Aorta (tissue), 5 donors: Measurements from ENCODE around the gene LRRC19. TPM values are rescaled to one million over a fixed set of nuclear protein-coding genes. Genes with fewer than 3 reads are reported as not detected.

ENCODE experiments used
- ATAC-seq: fragments of 200-7000 bp; cut with Tn5 transposase; one replicate; pipeline ENCODE4 v1.9.1; 2022; ENCODE audit warnings: moderate library complexity; ENCODE audit not compliant: low FRiP score
- DNase-seq, 2 donors: peaks; one replicate each; pipeline ENCODE4 v3.0.0-alpha.2; 2020
- H3K27ac ChIP-seq, 2 donors: one replicate each; pipeline ENCODE4 v1.5.1; 2013; ENCODE audit warnings: low read length in 2 of 2, mild to moderate bottlenecking in 2 of 2, moderate library complexity in 2 of 2, control low read depth in 1 of 2, inconsistent platforms in 1 of 2, low read depth in 1 of 2
- H3K27me3 ChIP-seq, 2 donors: one replicate each; pipeline ENCODE4 v1.6.1; 2013; ENCODE audit warnings: control low read depth in 1 of 2, low read length in 1 of 2, mild to moderate bottlenecking in 1 of 2, moderate library complexity in 1 of 2; ENCODE audit not compliant: insufficient read depth in 2 of 2, control insufficient read depth in 1 of 2
- H3K36me3 ChIP-seq, 2 donors: one replicate each; pipeline ENCODE4 v1.6.1; 2013; ENCODE audit warnings: control low read depth in 1 of 2, low read length in 1 of 2, mild to moderate bottlenecking in 1 of 2; ENCODE audit not compliant: insufficient read depth in 2 of 2, control insufficient read depth in 1 of 2
- H3K4me1 ChIP-seq, 2 donors: one replicate each; pipeline ENCODE4 v1.6.1; 2013; ENCODE audit warnings: low read length in 2 of 2, control low read depth in 1 of 2, mild to moderate bottlenecking in 1 of 2, moderate library complexity in 1 of 2; ENCODE audit not compliant: insufficient read depth in 2 of 2, control insufficient read depth in 1 of 2
- H3K4me3 ChIP-seq, 2 donors: one replicate each; pipeline ENCODE4 v1.5.1; 2013; ENCODE audit warnings: low read length in 2 of 2, control low read depth in 1 of 2, mild to moderate bottlenecking in 1 of 2
- H3K9me3 ChIP-seq: one replicate; pipeline ENCODE4 v1.6.1; 2013; ENCODE audit warnings: mild to moderate bottlenecking, low read length; ENCODE audit not compliant: control insufficient read depth
- WGBS, 2 donors: extraction: QIAGEN DNeasy Blood & Tissue Kit; methylation state at CpG; one replicate each; pipeline ENCODE4 v1.1.7; 2013; 5-methylcytosine and 5-hydroxymethylcytosine counted together
- intact Hi-C, 2 donors: fragments of 100-400 bp; cut with DNase I; formaldehyde crosslinking; loops; one replicate each; pipeline versions ENCODE4 v1.14.2 to v1.15.0; 2022
- polyA plus RNA-seq, 2 donors: library from polyadenylated mRNA; stranded (reverse); fragments of 200-250 nt; gene quantifications; one replicate each; pipeline ENCODE4 v1.2.3, GENCODE V29; 2013
- total RNA-seq, 2 donors: library from RNA; stranded (reverse); fragmentation: NEBNext Ultra II Directional; extraction: Animal tissue kit (Norgen Biotek cat#: 25700); gene quantifications; one replicate each; pipeline ENCODE4 v1.2.1, GENCODE V29; 2021
- donor health status: healthy with polysubstance abuse.
- donor health status: Bipolar disorder and iron deficiency.
- donor health status: DM: no; HTN: no; CAD: no.
- donor health status: DM: no; HTN: no; CAD: no.
- donor health status: DM: yes; HTN: yes; CAD: no.

LRRC19 gene
- total and polyA plus RNA-seq, 4 donors: 3.3 TPM; not detected in 3

DNA sequence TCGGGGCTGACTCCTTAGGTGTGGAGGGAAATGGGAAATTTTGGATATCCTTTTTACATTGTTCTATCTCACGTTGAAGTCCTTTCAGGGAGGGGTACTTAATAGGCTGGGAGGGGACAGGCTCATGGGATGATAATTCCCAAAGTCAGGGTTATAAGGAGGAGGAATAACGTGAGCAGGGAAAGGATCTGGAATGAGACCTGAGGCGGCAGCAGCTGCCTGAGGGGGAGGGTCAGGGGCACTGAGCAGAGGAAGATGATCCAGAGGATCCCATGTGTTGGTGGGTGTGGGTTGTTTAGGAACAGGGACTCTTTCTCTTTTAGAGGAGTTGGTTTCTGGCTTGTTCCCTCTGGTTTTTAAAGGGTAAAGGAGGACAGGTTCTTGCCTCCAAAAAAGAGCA, 30.5 kb downstream of the LRRC19 start:
- Histone ChIP-seq H3K4me3 (no peak overlapping the region), H3K27me3 (no peaks in the 10 kb centered on the region), H3K4me1 (no peaks in the 10 kb centered on the region), H3K36me3 (no peaks in the 10 kb centered on the region), H3K27ac (no peak overlapping the region), H3K9me3 (no peaks in the 10 kb centered on the region)
- ATAC-seq (no peak), DNase-seq (no peak)
- intact Hi-C loops: loop anchor here (5.0 kb wide), 1 partner anchor 228 kb away; no protein-coding TSS in a partner anchor
- 91 to 92% methylated on average over 4 of the region's 4 CpGs for WGBS, 2 donors

DNA sequence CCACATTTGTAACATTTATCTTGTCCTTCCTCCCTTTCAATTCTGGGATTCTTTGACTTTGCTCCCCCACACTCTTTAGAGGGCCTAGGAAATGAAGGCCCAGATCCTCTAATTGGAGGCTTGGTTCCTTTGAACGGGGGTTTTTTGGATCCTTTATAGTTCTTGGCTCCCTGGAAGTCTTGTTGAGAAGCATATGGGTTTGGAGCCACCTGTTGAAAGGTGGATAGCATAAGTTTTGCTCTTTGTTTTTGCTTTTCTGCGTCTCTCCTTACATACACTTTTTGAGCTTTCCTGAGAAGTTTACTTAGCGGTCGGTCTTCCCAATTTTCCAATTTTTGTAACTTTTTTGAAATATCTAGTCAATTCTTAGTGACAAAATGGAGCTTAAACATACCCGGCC, 31.5 kb downstream of the LRRC19 start:
- Histone ChIP-seq H3K9me3 (no peaks in the 10 kb centered on the region), H3K27me3 (no peaks in the 10 kb centered on the region), H3K4me3 (no peak overlapping the region), H3K4me1 (no peaks in the 10 kb centered on the region), H3K36me3 (no peaks in the 10 kb centered on the region), H3K27ac (no peak overlapping the region)
- intact Hi-C loops: loop anchor here in 1 of 2 donors (5.0 kb wide), 1 partner anchor 227 kb away; no protein-coding TSS in a partner anchor
- DNase-seq (no peak), ATAC-seq (no peak)
- 85 to 91% methylated on average over 5 of the region's 5 CpGs for WGBS, 2 donors

DNA sequence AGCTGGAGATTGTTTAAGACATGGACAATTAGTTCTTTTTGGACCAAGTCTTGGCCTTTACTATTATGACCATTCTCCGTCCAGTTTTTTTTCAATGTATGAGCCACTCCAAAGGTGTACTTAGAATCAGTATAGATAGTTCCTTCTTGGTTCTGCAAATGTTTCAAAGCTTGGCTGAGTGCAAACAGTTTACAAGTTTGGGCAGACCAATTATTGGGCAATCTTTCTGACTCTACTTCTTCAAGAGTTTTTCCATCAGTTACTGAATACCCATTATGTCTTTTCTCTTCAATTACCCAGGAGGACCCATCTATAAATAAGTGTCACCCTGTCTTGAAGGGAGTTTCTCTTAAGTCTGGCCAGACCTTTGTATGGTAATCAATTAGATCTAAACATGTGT, 33.8 kb downstream of the LRRC19 start:
- no peaks in the 10 kb centered on the region for H3K9me3 ChIP-seq
- WGBS, 2 donors: 94 to 100% methylated on average over 1 of the region's 1 CpG
- H3K36me3 ChIP-seq: no peaks in the 10 kb centered on the region
- H3K27ac ChIP-seq: no peak overlapping the region
- no peak overlapping the region for H3K4me3 ChIP-seq
- ATAC-seq (no peak), DNase-seq (no peak)
- H3K27me3 ChIP-seq: no peaks in the 10 kb centered on the region
- H3K4me1 ChIP-seq: no peaks in the 10 kb centered on the region
- intact Hi-C loops: loop anchor here in 1 of 2 donors (5.0 kb wide), 1 partner anchor 224 kb away; no protein-coding TSS in a partner anchor

DNA sequence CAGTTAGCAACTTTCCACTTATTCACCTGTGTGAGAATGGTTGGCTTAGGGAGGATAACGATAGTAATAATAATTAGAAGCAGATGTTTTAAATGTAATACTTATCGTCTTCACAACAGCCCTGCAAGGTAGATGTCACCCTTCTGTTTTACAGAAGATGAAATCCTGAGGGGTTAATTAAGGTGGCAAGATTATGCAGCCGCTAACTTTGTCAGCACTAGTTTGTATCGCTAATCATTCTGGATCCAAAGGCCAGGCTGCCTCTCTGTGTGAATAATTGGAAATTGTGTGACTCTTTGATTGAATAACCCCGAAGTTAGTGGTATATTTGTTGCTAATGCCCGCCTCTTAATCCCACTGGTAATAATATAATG, 48.6 kb downstream of the LRRC19 start:
- Histone ChIP-seq H3K36me3 (no peaks in the 10 kb centered on the region), H3K4me3 (peak overlapping the region; percentile 39 to 90), H3K27ac (peak overlapping the region in 1 of 2 donors; percentile 82), H3K27me3 (no peaks in the 10 kb centered on the region), H3K4me1 (peaks cover 0 to under 1% of the 10 kb centered on the region in 2 donors), H3K9me3 (no peaks in the 10 kb centered on the region)
- no peak for ATAC-seq
- intact Hi-C loops: loop anchor here in 1 of 2 donors (10.0 kb wide), 1 partner anchor 618 kb away; the partner anchor contains the start of gene C9orf72
- 24 to 26% methylated on average over 6 of the region's 6 CpGs for WGBS, 2 donors
- no peak for DNase-seq

DNA sequence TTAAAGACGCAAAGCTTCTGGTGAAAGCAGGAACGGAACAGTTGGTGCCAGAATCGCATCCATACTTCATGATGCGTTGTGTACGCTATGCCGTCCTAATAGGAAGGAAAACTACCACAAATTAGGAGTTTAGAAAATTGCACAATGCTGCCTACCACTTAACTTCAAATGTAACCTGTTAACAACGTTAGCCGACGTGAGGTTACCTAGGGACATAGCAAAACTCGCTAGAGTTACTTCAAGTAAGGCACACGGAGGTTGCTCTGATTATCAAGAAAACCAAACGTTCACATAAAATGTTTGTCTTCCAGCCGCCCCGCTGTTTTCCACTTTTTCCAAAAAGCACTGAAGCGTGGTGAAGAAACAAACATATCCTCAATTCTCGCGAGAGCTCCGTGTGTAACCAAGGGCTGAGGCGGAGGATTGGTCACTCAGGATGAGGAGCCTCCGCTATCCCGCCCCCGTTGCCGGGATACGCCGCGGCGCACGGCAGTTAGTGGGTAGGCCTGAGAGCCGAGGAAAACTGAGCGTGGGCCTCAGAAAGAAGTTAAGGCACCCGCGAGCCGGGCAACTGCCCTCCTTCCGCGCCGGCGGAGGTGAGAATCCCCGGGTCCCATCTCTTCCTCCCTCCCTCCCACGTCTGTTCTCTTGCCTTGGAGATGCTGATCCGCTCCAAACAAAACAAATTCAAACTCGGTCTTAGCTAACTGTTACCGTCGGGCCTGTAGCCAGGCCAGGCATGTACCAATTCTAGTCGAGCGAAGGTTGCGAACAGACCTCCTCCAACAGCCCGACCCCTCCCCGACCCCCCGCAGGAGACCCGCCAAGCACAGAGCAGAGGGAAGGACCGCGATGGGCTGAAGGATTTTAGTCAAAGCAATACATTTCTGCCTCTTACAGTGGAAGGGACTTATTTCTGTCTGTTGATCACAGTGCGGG, 49.3 kb downstream of the LRRC19 start, which contains the start of gene IFT74:
TSS of gene IFT74 (plus strand) at position 492 of the 939 bp plus-strand sequence. CDS start 5,556 bp downstream, outside the sequence.
- H3K9me3 ChIP-seq: no peaks in the 10 kb centered on the region
- WGBS, 2 donors: 1% methylated on average over 48 to 53 of the region's 53 CpGs
- DNase-seq (peak; percentile 99), ATAC-seq (peak; percentile 100)
- H3K36me3 ChIP-seq: no peaks in the 10 kb centered on the region
- peak within 1 kb of the TSS; percentile 69 to 82 for H3K27ac ChIP-seq
- H3K27me3 ChIP-seq: no peaks in the 10 kb centered on the region
- H3K4me1 ChIP-seq: no peaks in the 10 kb centered on the region
- intact Hi-C loops: loop anchor here in 1 of 2 donors (10.0 kb wide), 1 partner anchor 619 kb away; the partner anchor contains the start of gene C9orf72
- H3K4me3 ChIP-seq: peak within 1 kb of the TSS; percentile 57 to 90

DNA sequence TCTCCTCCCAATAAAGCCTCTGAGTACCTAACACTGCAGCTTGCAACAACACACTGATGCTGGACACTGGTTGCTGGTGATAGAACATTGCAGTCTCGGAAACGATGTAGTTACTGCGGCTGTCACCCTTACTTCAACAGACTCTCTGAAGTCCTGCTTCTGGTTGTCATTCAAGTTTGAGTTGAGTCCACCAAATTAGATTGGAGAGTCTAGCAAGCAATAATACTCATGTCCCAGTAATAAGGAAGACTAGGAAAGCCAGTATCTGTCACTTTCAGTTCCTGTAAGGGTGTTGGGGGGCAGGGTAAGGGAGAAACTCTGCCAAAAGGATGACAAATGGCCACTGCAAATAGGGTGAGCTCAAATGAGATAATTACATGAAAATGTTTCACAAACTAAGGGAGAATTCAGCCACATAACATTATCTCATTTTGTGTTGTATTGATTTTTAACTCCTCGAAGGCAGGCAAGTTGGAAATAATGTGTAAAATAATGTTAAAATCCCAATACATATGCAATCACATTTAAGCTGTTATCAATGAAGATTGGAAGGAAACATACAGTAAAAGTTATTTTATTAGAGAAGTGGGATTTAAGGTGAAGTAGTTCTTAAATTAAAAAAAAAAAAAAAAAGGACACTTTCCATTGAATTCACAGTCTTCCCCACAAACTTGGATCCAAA, 50.1 kb downstream of the LRRC19 start:
- intact Hi-C loops: loop anchor here in 1 of 2 donors (10.0 kb wide), 1 partner anchor 619 kb away; the partner anchor contains the start of gene C9orf72
- Histone ChIP-seq H3K9me3 (no peaks in the 10 kb centered on the region), H3K27ac (peak overlapping the region; percentile 43 to 69), H3K36me3 (no peaks in the 10 kb centered on the region), H3K4me3 (peak overlapping the region; percentile 57 to 90), H3K27me3 (no peaks in the 10 kb centered on the region), H3K4me1 (no peaks in the 10 kb centered on the region)
- DNase-seq (no peak), ATAC-seq (no peak)
- 43 to 45% methylated on average over 4 of the region's 4 CpGs for WGBS, 2 donors

DNA sequence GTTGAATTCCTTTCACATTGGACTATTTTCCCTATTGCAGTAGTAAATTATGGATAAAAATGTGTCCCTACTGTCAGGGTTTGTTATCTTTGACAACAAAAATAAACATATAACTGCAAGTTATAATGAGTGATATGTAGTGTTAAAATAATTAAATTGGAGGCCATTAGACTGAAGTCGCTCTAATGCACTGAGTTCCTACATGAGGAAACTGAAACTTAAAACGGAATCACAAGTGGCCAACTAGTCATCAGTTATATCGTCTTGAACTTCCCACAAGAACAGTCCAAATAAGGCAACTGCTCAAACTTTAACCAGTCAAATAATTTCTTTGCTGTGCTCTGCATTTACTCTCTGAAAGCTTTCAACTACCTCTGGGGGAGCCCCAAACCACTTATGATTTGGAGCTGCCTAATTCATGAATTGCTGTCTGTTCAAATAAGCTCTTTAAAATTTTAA, 51.4 kb downstream of the LRRC19 start:
- Histone ChIP-seq H3K27me3 (peaks cover 0 to 2% of the 10 kb centered on the region in 2 donors), H3K36me3 (no peaks in the 10 kb centered on the region), H3K27ac (no peak overlapping the region), H3K4me1 (no peaks in the 10 kb centered on the region), H3K4me3 (no peak overlapping the region), H3K9me3 (no peaks in the 10 kb centered on the region)
- ATAC-seq: no peak
- no peak for DNase-seq
- intact Hi-C loops: loop anchor here in 1 of 2 donors (10.0 kb wide), 1 partner anchor 621 kb away; the partner anchor contains the start of gene C9orf72
- WGBS, 2 donors: 41 to 49% methylated on average over 3 of the region's 3 CpGs

DNA sequence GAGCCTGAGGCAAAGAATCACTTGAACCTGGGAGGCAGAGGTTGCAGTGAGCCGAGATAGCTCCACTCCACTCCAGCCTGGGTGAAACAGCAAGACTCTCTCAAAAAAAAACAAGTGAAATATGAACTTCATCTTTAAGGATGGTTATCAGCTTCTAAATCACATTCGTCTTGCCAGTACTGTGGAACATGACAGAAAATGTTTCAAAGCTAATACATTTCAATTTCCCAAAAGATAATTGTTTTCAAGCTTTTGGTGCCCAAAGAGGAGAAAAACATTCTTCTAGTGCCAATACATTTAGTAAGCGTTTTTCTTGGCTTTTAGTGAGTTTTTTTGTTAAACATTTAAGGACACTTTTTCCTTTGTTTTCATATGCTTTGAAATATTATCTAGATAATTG, 53.7 kb downstream of the LRRC19 start:
- intact Hi-C loops: loop anchor here in 1 of 2 donors (10.0 kb wide), 1 partner anchor 623 kb away; the partner anchor contains the start of gene C9orf72
- no peak for DNase-seq
- Histone ChIP-seq H3K4me3 (no peak overlapping the region), H3K27me3 (peaks cover 0 to 2% of the 10 kb centered on the region in 2 donors), H3K36me3 (no peaks in the 10 kb centered on the region), H3K4me1 (no peaks in the 10 kb centered on the region), H3K9me3 (no peaks in the 10 kb centered on the region), H3K27ac (no peak overlapping the region)
- 4 to 9% methylated on average over 3 of the region's 3 CpGs for WGBS, 2 donors
- ATAC-seq: no peak
